Measurements from ENCODE around the gene PRPH. TPM values are rescaled to one million over a fixed set of nuclear protein-coding genes. Genes with fewer than 3 reads are reported as not detected.

PRPH gene
- total and polyA plus RNA-seq, 2 of the 13 experiments (the other 11 are each of a cell fraction or from before 2014, with no cell fraction given): 0.12 TPM; not detected in 1

DNA sequence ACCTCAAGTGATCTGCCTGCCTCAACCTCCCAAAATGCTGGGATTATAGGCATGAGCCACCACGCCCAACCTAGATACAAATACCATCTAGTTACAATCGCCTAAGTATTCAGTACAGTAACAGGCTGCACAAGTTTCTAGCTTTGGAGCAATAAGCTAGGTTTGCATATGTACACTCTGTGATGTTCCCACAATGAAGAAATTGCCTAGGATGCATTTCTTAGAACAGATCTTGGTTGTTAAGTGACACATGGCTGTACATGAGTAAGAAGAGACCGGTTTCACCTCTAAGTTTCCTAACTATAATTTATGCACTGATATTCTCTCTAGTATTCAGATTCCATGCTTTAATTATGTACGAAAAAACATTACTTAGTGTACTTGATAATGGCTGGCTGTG is 35.5 kb upstream of the PRPH start:
- Histone ChIP-seq H3K9me3 (ENCODE audit: low read length) (no peaks in the 10 kb centered on the region), H3K4me3 (replicated peaks in 1 of 3; ENCODE audit: insufficient read depth in 1 of 3, low read depth in 2 of 3, low read length in 3 of 3) (no peak overlapping the region), H3K27ac (ENCODE audit: extremely low read length, insufficient read depth, low read length) (no peak overlapping the region), H3K4me1 (ENCODE audit: insufficient read depth, low read length) (peaks cover 45% of the 10 kb centered on the region), H4K20me1 (ENCODE audit: insufficient read depth, low read length) (no peaks in the 10 kb centered on the region), H3K4me2 (ENCODE audit: low read depth, low read length) (no peak overlapping the region), H2AFZ (ENCODE audit: low read length) (no peak overlapping the region), H3K79me2 (ENCODE audit: insufficient read depth, low read length) (peaks cover 6% of the 10 kb centered on the region), H3K36me3 (replicated peaks in 1 of 2; ENCODE audit: control insufficient read depth in 1 of 2, insufficient read depth in 2 of 2, low read length in 2 of 2) (no peaks in the 10 kb centered on the region), H3K27me3 (ENCODE audit: control insufficient read depth in 1 of 2, insufficient read depth in 2 of 2, low read length in 2 of 2) (no peaks in the 10 kb centered on the region), H3K9ac (ENCODE audit: insufficient read depth, low read depth, low read length) (no peak overlapping the region)
- POLR2A ChIA-PET: no interaction called here
- intact Hi-C loops (cut with micrococcal nuclease; ENCODE audit: unreplicated experiment) (no loop called here), in situ Hi-C loops (cut with HindIII; ENCODE audit: extremely low pct_ligation_motif_present, low pct_unique_long_range_greater_than_20kb) (no loop called here)
- WGBS (ENCODE audit: low lambda C conversion rate): 90% methylated on average over 4 of the region's 4 CpGs
- CTCF ChIA-PET (ENCODE audit: low intra/inter-chr PET ratio, low total read pairs): no interaction called here
- no peak for FAIRE-seq
- BruUV-seq (replicated peaks): no TSS peak
- TF ChIP-seq SNAI1 (CRISPR knock-in tag; IDR thresholded peaks at IDR 0.05; ENCODE audit: borderline replicate concordance) (no peak), ZNF136 (CRISPR knock-in tag; IDR thresholded peaks at IDR 0.05; ENCODE audit: low read depth) (no peak), FOXK2 (IDR thresholded peaks at IDR 0.05) (no peak), ZBTB7B (CRISPR knock-in tag; IDR thresholded peaks at IDR 0.05) (no peak), TAF15 (IDR thresholded peaks at IDR 0.05; ENCODE audit: low read depth, low read length, poor library complexity, severe bottlenecking) (no peak), NFIB (CRISPR knock-in tag; IDR thresholded peaks at IDR 0.05; ENCODE audit: borderline replicate concordance) (no peak), ZNF24 (IDR thresholded peaks at IDR 0.05) (no peak), SP4 (CRISPR knock-in tag; IDR thresholded peaks at IDR 0.05) (no peak), HES4 (CRISPR knock-in tag; IDR thresholded peaks at IDR 0.05; ENCODE audit: borderline replicate concordance) (no peak), ZNF703 (CRISPR knock-in tag; IDR thresholded peaks at IDR 0.05; ENCODE audit: borderline replicate concordance) (no peak), ZC3H13 (CRISPR knock-in tag; IDR thresholded peaks at IDR 0.05) (no peak)
- TF ChIP-seq, protein P1, sequence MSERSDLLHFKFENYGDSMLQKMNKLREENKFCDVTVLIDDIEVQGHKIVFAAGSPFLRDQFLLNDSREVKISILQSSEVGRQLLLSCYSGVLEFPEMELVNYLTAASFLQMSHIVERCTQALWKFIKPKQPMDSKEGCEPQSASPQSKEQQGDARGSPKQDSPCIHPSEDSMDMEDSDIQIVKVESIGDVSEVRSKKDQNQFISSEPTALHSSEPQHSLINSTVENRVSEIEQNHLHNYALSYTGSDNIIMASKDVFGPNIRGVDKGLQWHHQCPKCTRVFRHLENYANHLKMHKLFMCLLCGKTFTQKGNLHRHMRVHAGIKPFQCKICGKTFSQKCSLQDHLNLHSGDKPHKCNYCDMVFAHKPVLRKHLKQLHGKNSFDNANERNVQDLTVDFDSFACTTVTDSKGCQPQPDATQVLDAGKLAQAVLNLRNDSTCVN (CRISPR knock-in tag; IDR thresholded peaks at IDR 0.05; ENCODE audit: borderline replicate concordance): no peak
- no peak for DNase-seq (ENCODE audit: low spot score)
- ATAC-seq: no peak

Data from HepG2 (cell line).